Tibial nerve (tissue), 4 donors: ENCODE results near the gene PLCB1. TPM values are rescaled to one million over a fixed set of nuclear protein-coding genes. Genes with fewer than 3 reads are reported as not detected.

Experiments
- DNase-seq, 2 donors: peaks; one replicate each; pipeline ENCODE4 v3.0.0-alpha.2; 2019; ENCODE audit warnings: low spot score in 2 of 2
- H3K27ac ChIP-seq, 4 donors: fragments of 200-600 bp; sonication (generic) in 3 of 4; one replicate each; pipeline ENCODE4 v1.5.1; 2017 to 2019; ENCODE audit warnings: mild to moderate bottlenecking in 1 of 4
- H3K27me3 ChIP-seq, 2 donors: fragments of 200-600 bp; sonication (generic) in 1 of 2; one replicate each; pipeline versions ENCODE4 v1.5.1 to v1.6.0; 2017 to 2019
- H3K36me3 ChIP-seq, 3 donors: fragments of 200-600 bp; sonication (generic); one replicate each; pipeline ENCODE4 v1.5.1; 2018 to 2019
- H3K4me1 ChIP-seq, 4 donors: fragments of 200-600 bp; sonication (generic) in 3 of 4; one replicate each; pipeline ENCODE4 v1.5.1; 2017 to 2019
- H3K4me3 ChIP-seq, 4 donors: fragments of 200-600 bp; sonication (generic) in 3 of 4; one replicate each; pipeline ENCODE4 v1.5.1; 2017 to 2019; ENCODE audit warnings: mild to moderate bottlenecking in 1 of 4, moderate library complexity in 1 of 4
- H3K9me3 ChIP-seq, 4 donors: fragments of 200-600 bp; sonication (generic) in 3 of 4; one replicate each; pipeline ENCODE4 v1.5.1; 2017 to 2019
- CTCF ChIP-seq, 5 experiments: fragments of 200-600 bp in 3 of 5; fragments of 450-650 bp in 2 of 5; sonication (generic) in 3 of 5; IDR thresholded peaks; one replicate each; pipeline ENCODE4 v1.5.1; 2016 to 2019; ENCODE audit warnings: antibody characterized with exemption in 5 of 5, mild to moderate bottlenecking in 3 of 5, moderate library complexity in 2 of 5
- EP300 ChIP-seq, 2 donors: sonication (generic); formaldehyde crosslinking; IDR thresholded peaks; one replicate each; pipeline ENCODE4 v1.6.1; 2017; ENCODE audit warnings: antibody characterized with exemption in 2 of 2, mild to moderate bottlenecking in 1 of 2
- POLR2A ChIP-seq, 2 donors: fragments of 450-650 bp; IDR thresholded peaks; one replicate each; pipeline ENCODE4 v1.6.1; 2017; ENCODE audit warnings: antibody characterized with exemption in 2 of 2, mild to moderate bottlenecking in 2 of 2, moderate library complexity in 2 of 2
- WGBS, 2 donors: methylation state at CpG; one replicate each; pipeline ENCODE4 v1.1.5; 2018; 5-methylcytosine and 5-hydroxymethylcytosine counted together
- total RNA-seq, 4 donors: library from RNA; depleted of rRNA; stranded (reverse); fragments of >200 nt; gene quantifications; one replicate each; pipeline ENCODE4 v1.1.0, GENCODE V29; 2016

Gene PLCB1
- total RNA-seq, 4 donors from 2014 or later: 34.7 to 52.8 (median 39.2) TPM

GRCh38 chr20:8161264-8162071, 29.4 kb downstream of the PLCB1 start:
- Histone ChIP-seq H3K27me3 (no peaks in the 10 kb centered on the region), H3K27ac (no peak overlapping the region), H3K4me1 (peaks cover 0 to 12% (median 4%) of the 10 kb centered on the region in 4 donors), H3K36me3 (peaks cover 0 to 6% (median 0%) of the 10 kb centered on the region in 3 donors), H3K4me3 (no peak overlapping the region), H3K9me3 (no peaks in the 10 kb centered on the region)
- no peak for DNase-seq
- WGBS, 2 donors: 65 to 68% methylated on average over 4 of the region's 4 CpGs
- no peak for TF ChIP-seq POLR2A (IDR thresholded peaks at IDR 0.05)
- TF ChIP-seq CTCF (IDR thresholded peaks at IDR 0.05): no peak
- TF ChIP-seq EP300 (IDR thresholded peaks at IDR 0.05): no peak

- peaks cover 0 to 5% (median 2%) of the 10 kb centered on the region in 4 donors for H3K4me1 ChIP-seq
- WGBS, 2 donors: 79 to 83% methylated on average over 2 of the region's 2 CpGs
- H3K4me3 ChIP-seq: no peak overlapping the region
- TF ChIP-seq POLR2A (IDR thresholded peaks at IDR 0.05): no peak
- TF ChIP-seq EP300 (IDR thresholded peaks at IDR 0.05): no peak
- no peak for TF ChIP-seq CTCF (IDR thresholded peaks at IDR 0.05)
- no peak overlapping the region for H3K27ac ChIP-seq
- no peak for DNase-seq
- no peaks in the 10 kb centered on the region for H3K9me3 ChIP-seq
- H3K27me3 ChIP-seq: no peaks in the 10 kb centered on the region
- peaks cover 0 to 6% (median 0%) of the 10 kb centered on the region in 3 donors for H3K36me3 ChIP-seq
Observed at GRCh38 chr20:8162610-8163009, 30.5 kb downstream of the PLCB1 start.

GRCh38 chr20:8163543-8163942, 31.5 kb downstream of the PLCB1 start:
- Histone ChIP-seq H3K9me3 (no peaks in the 10 kb centered on the region), H3K27ac (no peak overlapping the region), H3K27me3 (no peaks in the 10 kb centered on the region), H3K36me3 (peaks cover 0 to 6% (median 0%) of the 10 kb centered on the region in 3 donors), H3K4me3 (no peak overlapping the region), H3K4me1 (peaks cover 0 to 5% (median 0%) of the 10 kb centered on the region in 4 donors)
- TF ChIP-seq CTCF (IDR thresholded peaks at IDR 0.05): no peak
- no peak for TF ChIP-seq EP300 (IDR thresholded peaks at IDR 0.05)
- TF ChIP-seq POLR2A (IDR thresholded peaks at IDR 0.05): no peak
- 98 to 100% methylated on average over 4 of the region's 4 CpGs for WGBS, 2 donors
- DNase-seq: no peak

- Histone ChIP-seq H3K36me3 (no peaks in the 10 kb centered on the region), H3K4me1 (peaks cover 0 to 1% (median 0%) of the 10 kb centered on the region in 4 donors), H3K27ac (no peak overlapping the region), H3K9me3 (no peaks in the 10 kb centered on the region), H3K27me3 (no peaks in the 10 kb centered on the region), H3K4me3 (no peak overlapping the region)
- 86 to 91% methylated on average over 7 of the region's 7 CpGs for WGBS, 2 donors
- DNase-seq: no peak
- no peak for TF ChIP-seq CTCF (IDR thresholded peaks at IDR 0.05)
- no peak for TF ChIP-seq POLR2A (IDR thresholded peaks at IDR 0.05)
- TF ChIP-seq EP300 (IDR thresholded peaks at IDR 0.05): no peak
Observed at GRCh38 chr20:8166730-8167129, 34.7 kb downstream of the PLCB1 start.

GRCh38 chr20:8168785-8169288, 36.8 kb downstream of the PLCB1 start:
- WGBS, 2 donors: 86 to 94% methylated on average over 3 of the region's 3 CpGs
- H3K27me3 ChIP-seq: no peaks in the 10 kb centered on the region
- TF ChIP-seq CTCF (IDR thresholded peaks at IDR 0.05) (no peak), POLR2A (IDR thresholded peaks at IDR 0.05) (no peak), EP300 (IDR thresholded peaks at IDR 0.05) (no peak)
- H3K4me3 ChIP-seq: no peak overlapping the region
- no peak overlapping the region for H3K27ac ChIP-seq
- no peaks in the 10 kb centered on the region for H3K4me1 ChIP-seq
- no peaks in the 10 kb centered on the region for H3K9me3 ChIP-seq
- peaks cover 0 to 4% (median 0%) of the 10 kb centered on the region in 3 donors for H3K36me3 ChIP-seq
- no peak for DNase-seq
